H1 (cell line): ENCODE measurements around the gene MPHOSPH10. TPM values are rescaled to one million over a fixed set of nuclear protein-coding genes. Genes with fewer than 3 reads are reported as not detected.

Experiments
- CHD1 ChIP-seq: IDR thresholded peaks from 2 replicates; pipeline ENCODE4 v1.6.1; 2012; ENCODE audit warnings: low read depth, low read length, improper control_type of control experiment
- CREB1 ChIP-seq: IDR thresholded peaks from 2 replicates; pipeline ENCODE4 v1.6.1; 2012; ENCODE audit warnings: inconsistent platforms
- KDM1A ChIP-seq: fragments of 200-600, 300-600 bp; sonication (generic); IDR thresholded peaks from 2 replicates; pipeline ENCODE4 v1.7.1; 2016; ENCODE audit warnings: mild to moderate bottlenecking, low read length, borderline replicate concordance
- KDM4A ChIP-seq: IDR thresholded peaks from one replicate; pipeline ENCODE4 v1.7.1; 2012; ENCODE audit warnings: low read depth, mild to moderate bottlenecking, moderate library complexity, low read length, inconsistent platforms; ENCODE audit not compliant: severe bottlenecking
- PHF8 ChIP-seq: fragments of 200-600 bp; sonication (generic); conservative IDR thresholded peaks from 2 replicates; pipeline ENCODE4 v1.7.1; 2012; ENCODE audit warnings: low read depth, mild to moderate bottlenecking, inconsistent platforms, low read length, moderate library complexity
- RAD21 ChIP-seq, 2 experiments: IDR thresholded peaks in 1 of 2; conservative IDR thresholded peaks in 1 of 2; 2 replicates each; pipeline ENCODE4 v1.6.1; 2011; ENCODE audit warnings: low read depth in 2 of 2, low read length in 2 of 2, improper control_type of control experiment in 1 of 2, inconsistent platforms in 1 of 2, mild to moderate bottlenecking in 1 of 2, moderate library complexity in 1 of 2
- RBBP5 ChIP-seq: IDR thresholded peaks from 2 replicates; pipeline ENCODE4 v1.7.1; 2012; ENCODE audit warnings: low read depth, mild to moderate bottlenecking, inconsistent platforms, low read length, moderate library complexity, borderline replicate concordance
- RFX5 ChIP-seq: IDR thresholded peaks from 2 replicates; pipeline ENCODE4 v1.6.1; 2011; ENCODE audit warnings: low read depth, low read length, improper control_type of control experiment, borderline replicate concordance
- ZNF274 ChIP-seq: IDR thresholded peaks from 2 replicates; pipeline ENCODE4 v1.7.0; 2012; ENCODE audit warnings: low read length, borderline replicate concordance; ENCODE audit errors: extremely low read depth
- polyA plus RNA-seq, 7 experiments: library from polyadenylated mRNA; depleted of rRNA in 3 of 7; stranded (reverse) in 5 of 7; unstranded in 2 of 7; fragments of >200 nt in 5 of 7; fragments of 200-250 nt in 2 of 7; gene quantifications; 1 replicate in 5 of 7; 2 replicates in 1 of 7; 4 replicates in 1 of 7; pipeline versions ENCODE4 v1.2.1 to v1.2.3, GENCODE V29; 2011 to 2013; ENCODE audit warnings: missing spikeins in 2 of 7, mixed read lengths in 2 of 7
- total RNA-seq: library from RNA; stranded (reverse); fragmentation: NEBNext Ultra II Directional; extraction: Animal tissue kit (Norgen Biotek cat#: 25700); gene quantifications from 2 replicates; pipeline ENCODE4 v1.2.1, GENCODE V29; 2021
- TF ChIP-seq, protein P1 (sequence below): IDR thresholded peaks from 2 replicates; pipeline ENCODE4 v1.6.1; 2012; ENCODE audit warnings: inconsistent platforms

MPHOSPH10 gene
- total and polyA plus RNA-seq, 2 of the 8 experiments (the other 6 are each of a cell fraction or from before 2014, with no cell fraction given): 4.5 to 39.1 TPM

GRCh38 chr2:71130152-71130904 is at the start of gene MPHOSPH10, which contains the start of gene MCEE (continued):
- TF ChIP-seq KDM1A: no peak
- TF ChIP-seq PHF8: peak; percentile 65
- TF ChIP-seq RAD21 (IDR thresholded peaks at IDR 0.05 in 1 of 2, conservative IDR thresholded peaks at IDR 0.05 in 1 of 2; ENCODE audit: low read depth in 2 of 2, low read length in 2 of 2): peak in 1 of 2 experiments; percentile 9; a peak in 2 of 4 replicates
- peak; percentile 80 for TF ChIP-seq KDM4A
- TF ChIP-seq RBBP5: peak; percentile 75
- peak; percentile 53; the same call in 1 of the 2 replicates for TF ChIP-seq CHD1
- no peak for TF ChIP-seq ZNF274
- TF ChIP-seq, protein P1, sequence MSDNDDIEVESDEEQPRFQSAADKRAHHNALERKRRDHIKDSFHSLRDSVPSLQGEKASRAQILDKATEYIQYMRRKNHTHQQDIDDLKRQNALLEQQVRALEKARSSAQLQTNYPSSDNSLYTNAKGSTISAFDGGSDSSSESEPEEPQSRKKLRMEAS: peak; percentile 96
- peak; percentile 86; the same call in 1 of the 2 replicates for TF ChIP-seq CREB1
- TF ChIP-seq RFX5: no peak
